HepG2 (cell line): Measurements from ENCODE around the gene CAMKV. TPM values are rescaled to one million over a fixed set of nuclear protein-coding genes. Genes with fewer than 3 reads are reported as not detected.

ENCODE experiments used
- ARNTL ChIP-seq: sonication (generic); formaldehyde crosslinking; IDR thresholded peaks from 2 replicates; pipeline ENCODE4 v1.4.0; 2020; ENCODE audit warnings: mild to moderate bottlenecking, missing genetic modification reagents
- FOXA1 ChIP-seq, 2 experiments: fragments of 450-650 bp in 1 of 2; sonication (generic) in 1 of 2; formaldehyde crosslinking in 1 of 2; IDR thresholded peaks; 2 replicates each; pipeline versions ENCODE4 v1.4.0 to v1.6.1; 2016 to 2020; ENCODE audit warnings: missing genetic modification reagents in 1 of 2
- MAZ ChIP-seq, 2 experiments: sonication (generic) in 1 of 2; formaldehyde crosslinking in 1 of 2; IDR thresholded peaks; 2 replicates each; pipeline versions ENCODE4 v1.5.0 to v1.6.1; 2012 to 2020; ENCODE audit warnings: low read depth in 2 of 2, mild to moderate bottlenecking in 2 of 2, borderline replicate concordance in 1 of 2, improper control_type of control experiment in 1 of 2, low read length in 1 of 2, missing genetic modification reagents in 1 of 2, moderate library complexity in 1 of 2
- RELA ChIP-seq: sonication (generic); formaldehyde crosslinking; IDR thresholded peaks from 2 replicates; pipeline ENCODE4 v1.4.0; 2020; ENCODE audit warnings: missing genetic modification reagents
- TARDBP ChIP-seq: sonication (generic); formaldehyde crosslinking; IDR thresholded peaks from 2 replicates; pipeline ENCODE4 v1.8.0; 2022; ENCODE audit warnings: mild to moderate bottlenecking, missing genetic modification reagents
- TBP ChIP-seq: sonication (generic); formaldehyde crosslinking; IDR thresholded peaks from 2 replicates; pipeline ENCODE4 v1.5.0; 2020; ENCODE audit warnings: missing genetic modification reagents
- TEAD3 ChIP-seq: optimal IDR thresholded peaks from 2 replicates; pipeline ENCODE3; 2016; ENCODE audit warnings: borderline replicate concordance
- ZFP37 ChIP-seq: sonication (generic); formaldehyde crosslinking; IDR thresholded peaks from 2 replicates; pipeline ENCODE4 v1.4.0; 2020; ENCODE audit warnings: missing genetic modification reagents, borderline replicate concordance
- ZNF619 ChIP-seq: sonication (generic); formaldehyde crosslinking; IDR thresholded peaks from 2 replicates; pipeline ENCODE4 v1.4.0; 2020; ENCODE audit warnings: mild to moderate bottlenecking, missing genetic modification reagents
- polyA plus RNA-seq, 8 experiments: library from polyadenylated mRNA; depleted of rRNA in 3 of 8; stranded (reverse) in 7 of 8; unstranded in 1 of 8; fragments of >200 nt; fragmentation: Illumina TruSeq in 4 of 8; extraction: Trizol in 4 of 8; gene quantifications; 2 replicates each; pipeline versions ENCODE4 v1.2.1 to v1.2.3, GENCODE V29; 2011 to 2016; ENCODE audit warnings: low read depth in 4 of 8, missing spikeins in 1 of 8, mixed read lengths in 1 of 8; ENCODE audit not compliant: insufficient read depth in 1 of 8
- total RNA-seq, 5 experiments: library from RNA; depleted of rRNA; stranded (reverse); fragments of >200 nt; fragmentation: Illumina TruSeq; extraction: Trizol; gene quantifications; 2 replicates each; pipeline ENCODE4 v1.2.3, GENCODE V29; 2016; ENCODE audit warnings: low read depth in 1 of 5
- TF ChIP-seq, protein P1 (sequence below): sonication (generic); formaldehyde crosslinking; IDR thresholded peaks from one replicate; pipeline ENCODE4 v1.5.1; 2020; ENCODE audit warnings: mild to moderate bottlenecking, missing genetic modification reagents; ENCODE audit errors: not compliant biosample characterization
- TF ChIP-seq, protein P2 (sequence below): sonication (generic); formaldehyde crosslinking; IDR thresholded peaks from 2 replicates; pipeline ENCODE4 v1.8.0; 2022; ENCODE audit warnings: mild to moderate bottlenecking, missing genetic modification reagents, borderline replicate concordance
- TF ChIP-seq, protein P3 (sequence below): sonication (generic); formaldehyde crosslinking; IDR thresholded peaks from 2 replicates; pipeline ENCODE4 v1.9.0; 2021; ENCODE audit warnings: missing genetic modification reagents, mild to moderate bottlenecking, borderline replicate concordance
- TF ChIP-seq, protein P4 (sequence below): sonication (generic); formaldehyde crosslinking; IDR thresholded peaks from 2 replicates; pipeline ENCODE4 v1.8.1; 2023; ENCODE audit warnings: mild to moderate bottlenecking, inconsistent platforms, moderate library complexity, missing genetic modification reagents, borderline replicate concordance
- TF ChIP-seq, protein P5 (sequence below): sonication (generic); formaldehyde crosslinking; IDR thresholded peaks from 2 replicates; pipeline ENCODE4 v1.4.0; 2020; ENCODE audit warnings: missing genetic modification reagents

Gene CAMKV
- total and polyA plus RNA-seq, 2 of the 13 experiments (the other 11 are each of a cell fraction or from before 2014, with no cell fraction given), result 0.13 to 0.15 TPM

DNA sequence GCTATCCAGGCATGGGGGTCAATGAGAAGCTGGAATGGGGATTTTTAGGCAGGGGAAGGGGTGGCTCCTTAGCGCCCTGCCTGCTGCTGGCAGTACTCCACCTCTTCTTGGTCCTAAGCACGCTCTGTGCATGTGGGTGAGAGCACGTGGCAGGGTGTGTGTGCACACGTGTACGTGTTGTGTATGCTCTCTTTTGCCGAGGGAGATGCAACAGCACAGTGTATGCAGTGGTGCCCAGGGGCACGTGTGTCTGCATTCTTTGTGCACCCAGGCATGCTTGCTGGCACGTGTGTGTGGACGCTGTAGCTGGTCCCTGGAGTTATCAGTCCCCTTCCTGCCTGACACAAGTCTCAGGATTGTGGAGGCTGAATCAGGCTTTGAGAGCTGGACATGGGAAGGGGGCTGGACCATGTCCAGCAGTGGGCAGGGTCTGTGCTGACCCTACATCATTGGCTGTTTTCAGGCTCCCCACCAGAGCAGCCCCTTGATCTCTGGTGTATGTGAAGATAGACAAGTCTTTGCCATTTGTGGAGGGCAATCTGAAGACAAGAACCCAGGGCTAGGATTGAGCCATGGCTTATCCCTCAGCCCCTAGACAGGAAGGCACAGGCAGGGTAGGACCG lies 1.9 kb upstream of the CAMKV start (continued):
- TF ChIP-seq, protein P1, sequence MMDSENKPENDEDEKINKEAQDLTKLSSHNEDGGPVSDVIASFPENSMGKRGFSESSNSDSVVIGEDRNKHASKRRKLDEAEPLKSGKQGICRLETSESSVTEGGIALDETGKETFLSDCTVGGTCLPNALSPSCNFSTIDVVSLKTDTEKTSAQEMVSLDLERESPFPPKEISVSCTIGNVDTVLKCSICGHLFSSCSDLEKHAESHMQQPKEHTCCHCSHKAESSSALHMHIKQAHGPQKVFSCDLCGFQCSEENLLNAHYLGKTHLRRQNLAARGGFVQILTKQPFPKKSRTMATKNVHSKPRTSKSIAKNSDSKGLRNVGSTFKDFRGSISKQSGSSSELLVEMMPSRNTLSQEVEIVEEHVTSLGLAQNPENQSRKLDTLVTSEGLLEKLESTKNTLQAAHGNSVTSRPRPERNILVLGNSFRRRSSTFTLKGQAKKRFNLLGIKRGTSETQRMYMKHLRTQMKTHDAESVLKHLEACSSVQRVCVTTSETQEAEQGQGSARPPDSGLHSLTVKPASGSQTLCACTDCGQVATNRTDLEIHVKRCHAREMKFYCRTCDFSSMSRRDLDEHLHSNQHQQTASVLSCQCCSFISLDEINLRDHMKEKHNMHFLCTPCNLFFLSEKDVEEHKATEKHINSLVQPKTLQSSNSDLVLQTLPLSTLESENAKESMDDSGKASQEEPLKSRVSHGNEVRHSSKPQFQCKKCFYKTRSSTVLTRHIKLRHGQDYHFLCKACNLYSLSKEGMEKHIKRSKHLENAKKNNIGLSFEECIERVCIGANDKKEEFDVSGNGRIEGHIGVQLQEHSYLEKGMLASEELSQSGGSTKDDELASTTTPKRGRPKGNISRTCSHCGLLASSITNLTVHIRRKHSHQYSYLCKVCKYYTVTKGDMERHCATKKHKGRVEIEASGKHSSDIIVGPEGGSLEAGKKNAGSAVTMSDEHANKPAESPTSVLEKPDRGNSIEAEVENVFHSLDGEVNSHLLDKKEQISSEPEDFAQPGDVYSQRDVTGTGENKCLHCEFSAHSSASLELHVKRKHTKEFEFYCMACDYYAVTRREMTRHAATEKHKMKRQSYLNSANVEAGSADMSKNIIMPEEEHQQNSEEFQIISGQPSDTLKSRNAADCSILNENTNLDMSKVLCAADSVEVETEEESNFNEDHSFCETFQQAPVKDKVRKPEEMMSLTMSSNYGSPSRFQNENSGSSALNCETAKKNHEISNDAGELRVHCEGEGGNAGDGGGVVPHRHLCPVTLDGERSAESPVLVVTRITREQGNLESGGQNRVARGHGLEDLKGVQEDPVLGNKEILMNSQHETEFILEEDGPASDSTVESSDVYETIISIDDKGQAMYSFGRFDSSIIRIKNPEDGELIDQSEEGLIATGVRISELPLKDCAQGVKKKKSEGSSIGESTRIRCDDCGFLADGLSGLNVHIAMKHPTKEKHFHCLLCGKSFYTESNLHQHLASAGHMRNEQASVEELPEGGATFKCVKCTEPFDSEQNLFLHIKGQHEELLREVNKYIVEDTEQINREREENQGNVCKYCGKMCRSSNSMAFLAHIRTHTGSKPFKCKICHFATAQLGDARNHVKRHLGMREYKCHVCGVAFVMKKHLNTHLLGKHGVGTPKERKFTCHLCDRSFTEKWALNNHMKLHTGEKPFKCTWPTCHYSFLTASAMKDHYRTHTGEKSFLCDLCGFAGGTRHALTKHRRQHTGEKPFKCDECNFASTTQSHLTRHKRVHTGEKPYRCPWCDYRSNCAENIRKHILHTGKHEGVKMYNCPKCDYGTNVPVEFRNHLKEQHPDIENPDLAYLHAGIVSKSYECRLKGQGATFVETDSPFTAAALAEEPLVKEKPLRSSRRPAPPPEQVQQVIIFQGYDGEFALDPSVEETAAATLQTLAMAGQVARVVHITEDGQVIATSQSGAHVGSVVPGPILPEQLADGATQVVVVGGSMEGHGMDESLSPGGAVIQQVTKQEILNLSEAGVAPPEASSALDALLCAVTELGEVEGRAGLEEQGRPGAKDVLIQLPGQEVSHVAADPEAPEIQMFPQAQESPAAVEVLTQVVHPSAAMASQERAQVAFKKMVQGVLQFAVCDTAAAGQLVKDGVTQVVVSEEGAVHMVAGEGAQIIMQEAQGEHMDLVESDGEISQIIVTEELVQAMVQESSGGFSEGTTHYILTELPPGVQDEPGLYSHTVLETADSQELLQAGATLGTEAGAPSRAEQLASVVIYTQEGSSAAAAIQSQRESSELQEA (CRISPR knock-in tag), result no peak
- no peak for TF ChIP-seq FOXA1 (IDR thresholded peaks at IDR 0.05)
- TF ChIP-seq FOXA1 (CRISPR knock-in tag; IDR thresholded peaks at IDR 0.05), result no peak
- TF ChIP-seq TARDBP (CRISPR knock-in tag), result no peak
- no peak for TF ChIP-seq ZFP37
- TF ChIP-seq TEAD3 (CRISPR knock-in tag), result peak; percentile 27
- no peak for TF ChIP-seq MAZ (IDR thresholded peaks at IDR 0.05; ENCODE audit: borderline replicate concordance, low read depth, low read length)
- no peak for TF ChIP-seq MAZ (CRISPR knock-in tag; IDR thresholded peaks at IDR 0.05; ENCODE audit: low read depth)
- peak; percentile 59; the same call in 1 of the 2 replicates for TF ChIP-seq ARNTL (CRISPR knock-in tag)
- no peak for TF ChIP-seq TBP (CRISPR knock-in tag)
- TF ChIP-seq, protein P2, sequence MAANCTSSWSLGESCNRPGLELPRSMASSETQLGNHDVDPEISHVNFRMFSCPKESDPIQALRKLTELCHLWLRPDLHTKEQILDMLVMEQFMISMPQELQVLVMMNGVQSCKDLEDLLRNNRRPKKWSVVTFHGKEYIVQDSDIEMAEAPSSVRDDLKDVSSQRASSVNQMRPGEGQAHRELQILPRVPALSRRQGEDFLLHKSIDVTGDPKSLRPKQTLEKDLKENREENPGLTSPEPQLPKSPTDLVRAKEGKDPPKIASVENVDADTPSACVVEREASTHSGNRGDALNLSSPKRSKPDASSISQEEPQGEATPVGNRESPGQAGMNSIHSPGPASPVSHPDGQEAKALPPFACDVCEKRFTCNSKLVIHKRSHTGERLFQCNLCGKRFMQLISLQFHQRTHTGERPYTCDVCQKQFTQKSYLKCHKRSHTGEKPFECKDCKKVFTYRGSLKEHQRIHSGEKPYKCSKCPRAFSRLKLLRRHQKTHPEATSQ (CRISPR knock-in tag), result no peak
- TF ChIP-seq RELA (CRISPR knock-in tag), result no peak
- TF ChIP-seq, protein P3, sequence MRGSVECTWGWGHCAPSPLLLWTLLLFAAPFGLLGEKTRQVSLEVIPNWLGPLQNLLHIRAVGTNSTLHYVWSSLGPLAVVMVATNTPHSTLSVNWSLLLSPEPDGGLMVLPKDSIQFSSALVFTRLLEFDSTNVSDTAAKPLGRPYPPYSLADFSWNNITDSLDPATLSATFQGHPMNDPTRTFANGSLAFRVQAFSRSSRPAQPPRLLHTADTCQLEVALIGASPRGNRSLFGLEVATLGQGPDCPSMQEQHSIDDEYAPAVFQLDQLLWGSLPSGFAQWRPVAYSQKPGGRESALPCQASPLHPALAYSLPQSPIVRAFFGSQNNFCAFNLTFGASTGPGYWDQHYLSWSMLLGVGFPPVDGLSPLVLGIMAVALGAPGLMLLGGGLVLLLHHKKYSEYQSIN (CRISPR knock-in tag), result no peak
- TF ChIP-seq, protein P4, sequence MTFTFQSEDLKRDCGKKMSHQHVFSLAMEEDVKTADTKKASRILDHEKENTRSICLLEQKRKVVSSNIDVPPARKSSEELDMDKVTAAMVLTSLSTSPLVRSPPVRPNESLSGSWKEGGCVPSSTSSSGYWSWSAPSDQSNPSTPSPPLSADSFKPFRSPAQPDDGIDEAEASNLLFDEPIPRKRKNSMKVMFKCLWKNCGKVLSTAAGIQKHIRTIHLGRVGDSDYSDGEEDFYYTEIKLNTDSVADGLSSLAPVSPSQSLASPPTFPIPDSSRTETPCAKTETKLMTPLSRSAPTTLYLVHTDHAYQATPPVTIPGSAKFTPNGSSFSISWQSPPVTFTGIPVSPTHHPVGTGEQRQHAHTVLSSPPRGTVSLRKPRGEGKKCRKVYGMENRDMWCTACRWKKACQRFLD, result no peak
- TF ChIP-seq, protein P5, sequence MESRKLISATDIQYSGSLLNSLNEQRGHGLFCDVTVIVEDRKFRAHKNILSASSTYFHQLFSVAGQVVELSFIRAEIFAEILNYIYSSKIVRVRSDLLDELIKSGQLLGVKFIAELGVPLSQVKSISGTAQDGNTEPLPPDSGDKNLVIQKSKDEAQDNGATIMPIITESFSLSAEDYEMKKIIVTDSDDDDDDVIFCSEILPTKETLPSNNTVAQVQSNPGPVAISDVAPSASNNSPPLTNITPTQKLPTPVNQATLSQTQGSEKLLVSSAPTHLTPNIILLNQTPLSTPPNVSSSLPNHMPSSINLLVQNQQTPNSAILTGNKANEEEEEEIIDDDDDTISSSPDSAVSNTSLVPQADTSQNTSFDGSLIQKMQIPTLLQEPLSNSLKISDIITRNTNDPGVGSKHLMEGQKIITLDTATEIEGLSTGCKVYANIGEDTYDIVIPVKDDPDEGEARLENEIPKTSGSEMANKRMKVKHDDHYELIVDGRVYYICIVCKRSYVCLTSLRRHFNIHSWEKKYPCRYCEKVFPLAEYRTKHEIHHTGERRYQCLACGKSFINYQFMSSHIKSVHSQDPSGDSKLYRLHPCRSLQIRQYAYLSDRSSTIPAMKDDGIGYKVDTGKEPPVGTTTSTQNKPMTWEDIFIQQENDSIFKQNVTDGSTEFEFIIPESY, result peak; percentile 72; the same call in 1 of the 2 replicates
- no peak for TF ChIP-seq ZNF619 (CRISPR knock-in tag)
